Hypothalamus (tissue), 51 donors: ENCODE data around the gene SH3PXD2A.

Experiments
- DNase-seq, 51 donors: peaks; one replicate each; lab custom pipeline; 2025; lab: John Stamatoyannopoulos, UW

Gene SH3PXD2A

DNA sequence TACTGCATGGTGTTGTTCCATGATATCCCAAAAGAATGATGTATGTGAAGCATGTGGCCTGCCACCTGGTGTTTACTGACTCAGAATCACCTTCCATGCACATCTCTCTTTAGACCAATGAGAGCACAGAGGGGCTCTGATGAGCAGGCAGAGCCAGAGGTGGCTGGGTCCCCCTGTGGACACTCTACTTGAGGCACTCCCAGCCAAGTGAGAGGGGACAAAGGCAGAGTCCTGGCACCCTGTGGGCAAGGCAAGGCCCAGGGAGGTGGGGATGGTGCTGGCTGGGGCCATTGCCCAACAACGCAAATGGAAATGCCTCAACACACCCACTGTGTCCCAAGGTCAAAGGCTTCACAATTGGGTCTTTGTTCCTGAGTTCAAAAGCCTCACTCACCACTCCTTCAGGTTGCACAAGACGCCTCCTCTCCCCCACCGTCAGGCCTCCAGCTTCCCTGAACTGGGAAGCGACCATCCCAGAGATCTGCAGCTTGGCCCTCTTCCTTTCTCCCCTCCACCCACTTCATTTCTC lies 197.3 kb downstream of the SH3PXD2A start:
- DNase-seq = no peak

DNA sequence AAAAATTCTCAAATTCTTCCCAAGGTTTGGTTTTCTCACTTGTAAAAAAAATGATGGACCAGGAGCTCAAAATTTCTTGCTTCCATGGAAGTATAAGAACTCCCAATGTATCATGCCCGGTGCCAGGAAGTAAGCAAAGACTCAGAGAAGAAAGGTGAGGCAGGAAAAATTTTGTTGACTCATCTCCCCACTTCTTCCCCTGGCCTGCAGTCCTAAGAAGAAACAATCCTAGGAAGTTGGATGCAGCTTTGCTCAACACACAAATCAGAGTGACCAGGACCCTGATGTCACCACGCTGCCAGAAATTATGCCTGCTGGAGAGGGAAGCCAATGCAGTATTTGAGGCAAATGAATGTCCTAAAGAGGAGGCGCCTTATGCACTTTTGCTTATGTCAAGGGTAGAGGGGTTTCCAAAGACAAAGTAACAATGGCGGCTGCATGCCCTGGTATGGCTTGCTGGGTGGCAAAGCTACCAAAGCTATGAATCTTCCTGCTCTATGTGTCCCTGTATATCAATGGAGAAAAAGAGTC lies 198.2 kb downstream of the SH3PXD2A start:
- DNase-seq = no peak

DNA sequence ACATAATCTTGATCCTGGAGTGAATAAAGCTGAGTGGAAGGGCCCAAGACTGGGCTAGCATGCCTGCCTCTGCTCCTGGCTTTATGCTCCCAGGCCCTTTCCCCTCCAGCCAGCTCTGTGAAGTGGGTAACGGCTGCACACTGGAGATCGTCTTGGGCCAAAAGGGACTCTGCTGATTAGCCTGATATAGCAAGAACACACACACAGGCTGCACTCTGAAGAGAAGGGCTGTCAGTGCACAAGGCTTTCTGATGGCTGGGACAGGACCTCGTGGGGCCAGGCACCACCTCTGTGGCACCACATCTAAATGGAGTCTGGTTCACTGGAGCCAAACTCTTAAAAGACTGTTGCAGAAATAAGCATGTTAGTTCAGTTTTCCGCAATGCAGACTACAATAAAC lies 200.5 kb downstream of the SH3PXD2A start:
- no peak for DNase-seq

DNA sequence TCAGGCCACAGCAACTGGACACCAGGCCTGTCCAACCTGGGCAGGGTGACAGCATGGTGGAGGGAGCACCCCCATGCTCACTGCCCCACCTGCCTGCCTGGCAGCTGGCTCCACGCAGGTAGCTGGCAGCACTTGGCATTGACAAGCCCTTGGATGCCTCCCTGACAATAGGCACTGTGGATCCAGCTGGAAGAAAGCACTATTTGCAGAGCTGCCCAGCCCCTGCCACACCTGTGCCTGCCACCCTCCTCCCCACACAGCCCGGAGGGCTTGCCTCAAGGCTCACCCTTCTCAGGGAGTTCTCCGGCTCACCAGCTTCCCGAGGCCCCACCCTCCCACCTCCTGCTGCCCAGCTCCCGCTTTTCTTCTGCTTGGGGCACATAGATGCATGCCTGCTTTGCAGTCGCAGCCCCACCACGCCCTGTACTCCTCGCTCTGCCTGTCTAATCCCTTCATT lies 201.8 kb downstream of the SH3PXD2A start:
- DNase-seq = no peak

DNA sequence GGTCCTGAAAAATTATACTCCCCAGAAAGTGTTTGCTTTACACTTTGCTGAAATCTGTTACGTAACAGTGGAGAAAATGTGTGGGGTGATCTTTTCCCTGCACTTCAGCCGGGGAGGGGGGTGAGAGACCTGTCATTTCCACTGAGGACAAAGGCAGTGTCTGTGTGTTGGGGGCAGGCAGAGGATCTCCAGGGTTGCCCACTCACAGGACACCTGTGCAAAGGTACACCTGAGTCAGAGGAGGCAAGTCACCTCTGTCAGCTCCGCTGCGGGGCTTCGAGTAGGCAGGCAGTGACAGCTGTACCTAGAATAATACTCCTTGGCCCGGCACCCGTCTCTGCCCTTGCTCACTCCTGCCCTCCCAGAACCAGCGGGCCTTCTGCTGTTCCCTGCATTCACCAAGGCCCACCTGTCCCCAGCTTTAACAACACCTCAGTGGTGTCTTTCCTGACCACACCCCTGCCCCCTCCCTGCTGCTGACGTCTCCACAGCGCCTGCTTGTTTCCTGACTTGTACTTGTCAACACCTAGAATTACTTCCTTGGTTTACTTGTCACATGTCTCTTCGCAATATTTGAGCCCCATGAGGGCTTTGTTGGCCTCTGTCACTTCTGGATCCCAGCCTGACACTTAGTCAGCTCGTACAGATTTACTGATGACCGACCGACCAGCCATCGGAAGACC lies 202.6 kb downstream of the SH3PXD2A start:
- DNase-seq = no peak

DNA sequence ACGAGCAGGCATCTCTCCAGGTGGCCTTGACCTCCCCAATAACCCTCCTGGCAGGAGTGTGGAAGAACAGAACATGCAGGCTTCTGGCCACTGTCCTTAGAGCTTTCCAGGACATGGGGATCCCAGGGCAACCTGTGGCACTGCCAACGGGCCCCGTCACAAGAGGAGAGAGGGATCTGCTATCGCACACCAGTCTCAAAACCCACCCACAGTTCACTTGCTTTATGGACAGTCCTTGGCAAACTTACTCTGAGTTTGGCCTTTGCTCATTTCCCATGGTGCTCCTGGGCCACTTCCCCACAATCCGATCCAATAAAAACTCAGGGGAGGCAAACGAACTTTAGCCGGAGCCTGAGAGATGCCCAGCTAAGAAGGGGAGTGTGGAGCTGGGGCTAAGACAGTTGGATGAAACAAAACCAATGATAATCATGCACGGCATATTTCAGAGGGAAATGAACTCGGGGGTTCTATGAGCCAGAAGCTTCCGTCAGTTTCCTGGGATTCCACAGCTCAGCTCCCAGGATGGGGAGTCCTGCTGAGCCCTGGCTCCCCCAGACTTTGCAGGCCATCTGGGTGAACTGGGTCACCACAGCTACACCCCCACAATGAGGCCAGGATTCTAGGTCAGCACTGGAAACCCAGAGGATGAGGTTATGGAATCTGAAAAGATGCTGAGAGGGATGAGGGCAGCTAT lies 203.4 kb downstream of the SH3PXD2A start:
- DNase-seq = peak in 21 of 51 donors; percentile 19 to 70 (median 37)

DNA sequence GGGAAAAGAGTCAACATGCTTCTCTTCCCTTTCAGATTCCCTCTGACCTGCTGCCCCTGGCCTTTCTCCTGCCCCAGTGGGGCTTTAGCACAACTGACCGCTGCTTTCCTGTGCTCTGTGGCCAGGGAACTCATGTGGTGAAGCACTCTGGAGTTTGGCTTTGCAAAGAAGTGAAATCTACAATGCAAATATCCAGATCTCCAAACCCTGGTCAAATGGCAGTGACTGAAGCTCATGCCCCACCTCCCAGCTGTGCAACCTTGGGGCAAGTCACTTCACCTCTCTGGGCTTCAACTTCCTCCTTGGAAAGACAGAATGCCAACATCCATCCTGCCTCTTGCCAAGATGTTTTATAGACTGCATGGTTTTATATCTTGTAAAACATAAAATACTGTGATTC lies 204.0 kb downstream of the SH3PXD2A start:
- no peak for DNase-seq

DNA sequence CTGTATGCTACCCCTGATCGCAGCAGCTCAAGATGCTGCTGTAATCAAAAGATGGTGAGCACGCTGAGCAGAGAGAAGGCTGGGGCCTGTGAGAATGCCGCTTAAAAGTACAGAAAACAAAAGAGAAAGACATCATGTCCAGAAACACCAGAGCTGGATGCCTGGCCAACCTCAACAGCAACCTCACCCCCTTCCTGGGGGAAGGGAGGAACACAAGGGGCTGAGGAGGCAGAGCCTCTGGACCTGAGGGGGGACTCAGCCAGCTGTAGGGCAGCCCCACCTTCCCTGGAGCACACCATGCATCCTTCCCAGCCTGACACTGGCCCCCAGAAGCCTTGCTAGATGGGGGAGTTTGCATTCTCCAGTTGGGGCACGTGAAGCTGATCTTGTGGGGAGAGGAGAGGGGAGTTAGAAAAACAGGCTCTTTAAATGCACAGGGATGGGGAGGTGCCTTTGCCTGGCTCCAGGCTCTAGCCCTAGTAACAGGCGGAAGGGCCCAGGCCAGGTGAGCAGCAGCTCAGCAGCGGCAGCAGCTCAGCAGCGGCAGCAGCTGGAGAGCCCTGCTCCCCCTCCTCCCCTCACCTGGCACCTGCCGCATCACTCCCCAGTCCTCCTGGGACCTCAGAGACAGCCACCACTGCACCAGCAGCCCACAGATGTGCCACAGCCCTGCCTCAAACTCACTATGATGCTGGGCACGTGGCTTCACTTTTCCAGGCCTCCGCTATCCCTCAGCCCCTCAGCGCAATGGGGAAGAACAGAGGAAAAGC lies 205.5 kb downstream of the SH3PXD2A start:
- DNase-seq = no peak

DNA sequence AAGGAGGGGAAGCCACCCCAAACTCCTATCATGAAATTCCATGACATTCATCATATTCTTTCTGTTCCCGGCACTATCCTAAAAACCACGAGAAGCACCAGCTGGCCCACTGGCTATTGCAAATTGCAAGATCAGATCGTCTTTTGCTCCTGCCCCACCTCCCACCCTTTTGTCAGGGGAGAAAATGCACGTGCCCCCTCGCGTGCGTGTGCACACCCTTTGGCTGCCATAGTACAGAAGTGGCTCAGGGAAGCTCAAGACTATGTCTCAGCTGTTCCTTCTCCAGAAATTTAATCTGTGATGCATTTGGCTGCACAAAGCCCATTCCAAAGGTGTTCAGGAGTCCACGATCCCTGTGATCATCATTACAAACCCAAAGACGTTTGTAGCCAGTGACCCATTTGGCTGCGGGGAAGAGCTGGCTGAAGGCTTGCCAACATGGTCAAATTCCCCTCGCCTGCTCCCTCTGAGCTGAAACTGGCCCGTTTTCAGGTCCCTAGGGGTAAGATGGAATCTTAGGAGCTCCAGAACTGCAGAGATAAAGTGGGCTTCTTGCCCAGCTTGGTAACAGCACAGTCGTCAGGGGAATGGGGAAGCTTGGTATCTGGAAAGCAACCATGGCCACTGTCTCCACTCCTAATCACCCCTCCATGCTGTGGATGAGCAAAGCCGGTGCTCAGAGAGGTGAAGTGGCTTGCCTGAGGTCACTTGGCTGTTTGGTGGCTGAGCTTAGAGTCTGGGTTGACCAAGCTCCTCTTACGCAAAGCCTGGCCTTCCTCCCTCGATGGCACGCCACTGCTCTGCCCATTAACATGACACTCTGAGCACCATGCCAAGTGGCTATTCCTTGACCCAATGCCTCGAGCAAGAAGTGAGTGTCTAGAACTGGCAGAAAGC lies 206.5 kb downstream of the SH3PXD2A start:
- peak in 1 of 51 donors; percentile 36 for DNase-seq

DNA sequence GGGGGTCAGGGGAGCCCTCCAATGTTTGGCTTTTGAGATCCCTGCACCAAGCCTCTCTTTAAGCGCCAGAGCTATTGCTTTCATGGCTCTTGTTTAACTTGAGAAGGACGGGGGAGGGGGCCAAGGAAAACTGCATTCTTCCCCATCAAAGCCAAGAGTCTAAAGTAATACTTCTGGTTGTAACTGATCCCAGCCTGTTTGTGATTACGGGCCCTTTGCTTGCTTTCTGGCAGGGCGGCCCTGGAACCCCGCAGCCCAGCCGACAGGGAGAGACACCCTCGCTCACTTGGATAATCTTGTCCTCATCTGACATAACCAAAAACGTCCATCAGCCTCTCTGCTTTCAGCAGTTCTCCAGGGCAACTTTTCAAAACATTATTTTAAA lies 207.1 kb downstream of the SH3PXD2A start:
- DNase-seq = no peak

DNA sequence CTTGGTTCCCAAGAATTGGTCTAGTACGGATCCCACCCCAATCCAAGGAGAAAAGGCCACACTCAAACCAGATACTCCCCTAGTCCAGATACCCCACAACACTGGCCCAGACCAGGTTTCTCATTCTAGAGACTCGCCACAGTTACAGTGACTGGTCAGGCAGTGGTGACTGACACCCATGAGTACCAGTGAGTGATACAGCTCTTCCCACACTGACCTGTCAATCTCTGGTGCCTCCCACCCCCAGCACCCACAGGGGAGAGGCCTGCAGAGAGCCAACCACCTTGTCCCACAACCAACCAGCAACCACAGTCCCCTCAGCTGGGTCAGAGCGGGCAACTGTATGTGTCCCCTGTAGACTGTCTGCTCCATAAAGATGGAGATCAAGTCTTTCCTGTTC lies 209.1 kb downstream of the SH3PXD2A start:
- no peak for DNase-seq

DNA sequence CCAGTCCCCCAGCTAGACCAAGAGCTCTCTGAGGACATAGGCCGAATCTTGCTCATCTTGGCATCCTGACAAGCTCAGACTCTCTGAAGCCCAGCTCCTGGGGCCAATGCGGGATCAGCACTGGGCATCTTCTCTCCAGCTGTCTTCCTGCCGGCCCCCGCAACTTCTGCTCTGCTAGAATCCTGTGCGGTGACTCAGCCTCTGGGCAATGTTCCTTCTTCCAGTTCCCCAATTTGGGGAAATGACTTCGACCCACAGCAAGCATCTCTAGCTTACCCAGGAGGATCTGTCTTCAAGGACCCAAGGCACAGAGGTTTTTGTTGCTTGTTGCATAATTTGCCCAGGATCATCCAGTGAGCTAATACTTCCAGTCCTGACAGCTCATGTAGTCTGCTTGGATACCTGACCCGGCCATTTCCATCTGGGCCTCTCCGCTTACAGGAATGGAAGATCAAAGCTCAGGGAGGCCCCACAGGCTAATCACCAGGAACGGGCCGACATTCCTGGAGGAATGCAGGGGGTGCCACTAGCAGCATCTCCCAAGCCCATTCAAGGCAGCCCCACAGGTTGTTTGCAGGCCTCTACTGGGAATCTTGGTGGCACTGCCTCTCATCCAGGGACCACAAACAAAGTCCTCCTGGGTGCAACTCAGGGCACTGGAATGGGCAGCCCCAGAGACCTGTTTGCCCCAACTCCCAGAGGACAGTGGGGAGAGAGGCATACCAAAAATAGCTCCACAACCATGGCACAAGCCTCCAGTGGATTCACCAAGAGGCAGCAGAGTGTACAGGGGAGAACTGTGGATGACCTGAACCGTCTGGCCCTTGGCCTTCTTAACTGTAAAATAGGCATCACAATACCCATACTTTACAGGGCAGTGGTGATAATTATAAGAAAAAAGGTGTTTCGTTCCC lies 210.0 kb downstream of the SH3PXD2A start:
- peak in 11 of 51 donors; percentile 12 to 75 (median 22) for DNase-seq

DNA sequence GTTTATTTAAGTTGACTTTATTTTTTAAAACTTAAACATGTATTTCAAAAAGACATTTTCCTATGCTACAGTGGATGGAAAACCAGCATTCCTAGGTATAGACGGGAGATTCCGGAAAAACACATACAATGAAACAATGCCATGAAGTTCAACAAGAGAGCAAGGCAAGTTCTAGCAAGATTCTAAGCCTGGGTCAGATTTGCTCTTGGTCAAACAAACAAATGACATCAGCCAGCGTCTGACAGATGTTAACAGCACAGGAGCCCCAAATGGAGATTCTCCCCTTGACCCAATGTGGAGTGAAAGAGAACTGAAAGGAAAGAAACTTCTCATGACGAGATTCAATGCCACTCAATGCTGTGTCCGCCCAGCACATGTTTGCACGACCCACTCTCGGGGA lies 212.0 kb downstream of the SH3PXD2A start:
- DNase-seq = no peak

DNA sequence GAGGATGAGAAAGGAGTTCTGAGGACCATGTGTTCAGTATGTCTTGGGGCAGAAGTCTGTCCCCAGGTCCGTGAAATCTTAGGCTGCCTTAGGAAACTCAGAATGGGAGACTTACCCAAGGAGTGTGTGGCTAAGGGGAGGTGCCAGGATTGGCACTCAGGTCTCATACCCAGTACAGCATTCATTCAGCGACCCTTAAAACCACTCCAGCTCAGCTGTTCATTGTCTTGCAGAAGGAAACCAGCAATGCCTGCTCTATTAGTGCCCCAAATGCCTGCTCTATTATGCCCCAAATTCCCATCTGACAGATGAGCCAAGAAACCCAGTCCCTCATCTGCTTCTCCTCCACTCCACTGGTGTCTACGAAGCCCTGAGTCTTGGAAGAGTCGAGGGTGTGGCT lies 214.1 kb downstream of the SH3PXD2A start:
- no peak for DNase-seq

DNA sequence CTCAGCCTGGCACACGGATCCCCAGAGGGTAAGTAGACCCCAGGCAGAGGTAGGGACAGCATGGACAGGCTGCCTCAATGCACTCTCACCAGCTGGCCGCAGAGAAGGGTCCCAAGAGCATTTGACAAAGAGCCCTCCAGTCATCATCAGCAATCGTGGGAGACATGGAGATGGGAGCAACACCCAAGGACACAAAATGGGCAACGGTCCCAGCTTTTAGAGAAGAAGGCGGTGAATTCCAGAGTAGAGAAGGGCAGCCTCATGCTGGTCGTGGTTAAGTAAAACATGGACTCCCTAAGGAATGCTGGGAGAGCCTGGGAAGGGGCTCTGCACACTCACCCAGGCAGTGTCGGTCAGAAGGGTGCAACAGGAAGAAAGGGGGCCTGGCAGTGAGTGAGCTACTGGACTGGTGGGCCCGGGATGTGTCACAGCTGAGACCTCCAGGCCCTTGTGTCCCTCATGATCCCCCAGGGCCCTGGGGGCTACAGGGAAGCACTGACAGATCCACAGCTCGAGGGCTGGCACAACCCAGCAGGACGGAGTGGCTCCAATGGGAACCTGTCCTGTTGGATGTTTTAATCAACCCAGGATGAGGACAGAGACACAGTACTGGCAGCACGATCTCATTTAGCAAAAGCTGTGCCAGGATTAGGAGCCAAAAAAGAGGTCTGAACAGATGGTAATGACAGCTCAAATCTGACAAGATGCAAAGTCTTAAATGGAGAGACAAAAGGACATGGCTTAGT lies 214.8 kb downstream of the SH3PXD2A start:
- no peak for DNase-seq

DNA sequence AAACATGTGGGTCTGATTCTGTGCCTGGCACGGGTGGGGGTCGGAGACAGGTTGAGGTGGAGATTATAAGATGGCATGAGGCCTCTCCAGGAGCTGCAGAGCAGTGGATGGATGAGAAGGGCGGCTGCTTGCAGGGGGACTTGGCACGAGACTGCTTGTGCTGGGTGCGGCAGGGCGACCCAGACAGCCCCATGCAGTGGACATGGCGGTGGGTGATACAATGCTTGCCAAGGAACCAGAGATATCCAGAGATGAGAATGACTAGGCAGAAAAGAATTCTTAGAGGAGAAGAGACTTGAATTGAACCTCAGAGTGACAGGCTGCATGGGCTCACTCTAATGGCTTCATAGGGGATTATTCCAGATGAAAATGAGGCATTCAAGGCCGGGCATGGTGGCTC lies 216.4 kb downstream of the SH3PXD2A start:
- DNase-seq = no peak

DNA sequence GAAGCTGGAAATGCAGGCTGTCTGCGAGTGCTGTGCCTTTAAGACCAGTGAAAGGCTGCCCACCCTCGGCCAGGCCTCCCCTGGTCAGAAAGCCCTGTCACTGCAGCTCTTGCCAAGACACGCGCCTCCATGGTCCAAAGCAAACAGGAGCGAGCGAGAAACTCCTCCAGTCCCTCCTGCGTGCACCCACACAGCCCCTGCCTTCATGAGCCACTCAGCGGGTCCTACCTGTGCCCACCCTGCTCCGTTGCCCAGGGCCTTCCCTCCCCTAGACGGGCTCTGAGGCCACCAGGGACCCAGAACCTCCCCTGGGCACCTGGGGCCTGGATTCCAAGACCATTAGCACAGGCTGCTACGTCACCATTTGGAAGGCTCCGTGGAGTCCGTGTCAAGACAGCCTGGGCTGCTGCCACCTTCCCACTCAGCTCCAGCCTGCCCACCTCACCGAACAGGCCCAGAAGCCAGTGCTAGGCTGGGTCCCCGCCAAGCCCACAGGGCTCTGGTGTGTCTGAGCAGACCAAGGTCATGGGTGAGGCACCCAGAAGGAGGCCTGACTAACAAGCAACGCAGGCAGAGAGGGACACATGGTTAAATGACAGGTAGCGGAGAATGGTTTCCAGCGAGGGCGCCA lies 217.3 kb downstream of the SH3PXD2A start:
- DNase-seq = peak in 34 of 51 donors; percentile 16 to 80 (median 59)

DNA sequence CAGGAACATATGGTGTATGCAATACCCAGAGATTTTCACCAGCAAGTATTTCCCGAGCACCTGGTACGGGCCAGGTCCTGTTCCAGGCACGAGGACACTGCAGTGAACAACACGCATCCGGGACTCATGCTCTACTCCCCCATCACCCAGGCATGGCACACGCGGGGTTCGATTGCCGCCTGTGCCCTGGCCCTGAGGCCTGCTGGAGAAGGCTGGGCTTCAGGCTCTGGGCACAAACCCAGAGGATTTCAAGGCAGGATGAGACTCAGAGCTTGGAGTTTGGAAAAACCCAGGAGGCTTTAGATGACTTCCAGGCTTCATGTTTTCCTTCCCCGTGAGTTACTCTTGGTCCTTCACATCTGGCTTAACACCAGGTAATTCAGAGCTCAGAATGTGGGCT lies 218.4 kb downstream of the SH3PXD2A start:
- peak in 4 of 51 donors; percentile 12 to 27 (median 20) for DNase-seq
